Measurements from ENCODE around the gene TNFRSF8. TPM values are rescaled to one million over a fixed set of nuclear protein-coding genes. Genes with fewer than 3 reads are reported as not detected.

TNFRSF8 gene
- total and polyA plus RNA-seq, 2 donors (not counting 1 experiment from before 2014, with no cell fraction given): 0.36 to 0.57 TPM

- Histone ChIP-seq H4K20me1 (ENCODE audit: control insufficient read depth, insufficient read depth, low read length, poor library complexity, severe bottlenecking) (no peaks in the 10 kb centered on the region), H3K4me2 (replicated peaks; ENCODE audit: low read depth, low read length, poor library complexity, severe bottlenecking) (no peak overlapping the region), H3K9ac (ENCODE audit: low read length) (no peak overlapping the region), H2AFZ (ENCODE audit: insufficient read depth, low read depth, low read length, poor library complexity, severe bottlenecking) (no peak overlapping the region), H3K27ac (ENCODE audit: low read length in 2 of 2) (no peak overlapping the region), H3K9me3 (ENCODE audit: control extremely low read depth in 1 of 3, control insufficient read depth in 2 of 3, insufficient read depth in 1 of 3, low read length in 2 of 3) (peaks cover 0 to 10% (median 0%) of the 10 kb centered on the region in 3 donors), H3K4me3 (ENCODE audit: control extremely low read depth in 1 of 5, extremely low read depth in 1 of 5, insufficient read depth in 1 of 5, low read depth in 2 of 5, low read length in 4 of 5) (no peak overlapping the region), H3K4me1 (ENCODE audit: control insufficient read depth in 2 of 2, insufficient read depth in 2 of 2, low read length in 2 of 2) (peaks cover 11 to 27% of the 10 kb centered on the region in 2 donors), H3K27me3 (replicated peaks in 1 of 4; ENCODE audit: control extremely low read depth in 1 of 4, control insufficient read depth in 3 of 4, insufficient read depth in 4 of 4, low read length in 3 of 4) (peaks cover 0 to 4% (median under 1%) of the 10 kb centered on the region in 4 experiments), H3K36me3 (replicated peaks in 1 of 2; ENCODE audit: control extremely low read depth in 1 of 2, control insufficient read depth in 1 of 2, extremely low read depth in 1 of 2, insufficient read depth in 2 of 2, low read length in 1 of 2) (no peaks in the 10 kb centered on the region), H3K79me2 (ENCODE audit: control insufficient read depth, insufficient read depth, low read length) (no peaks in the 10 kb centered on the region)
- ATAC-seq (ENCODE audit: low read depth): no peak
- no peak for DNase-seq
- no peak overlapping the region for H3K27ac Mint-ChIP-seq
- H3K27me3 Mint-ChIP-seq: peaks cover 4% of the 10 kb centered on the region
- ChIA-PET POLR2A (no interaction called here), CTCF (interaction anchor here (0.6 kb wide), 1 partner anchor 11 kb away, joined by 3 read pairs; no protein-coding TSS in a partner anchor)
- 91% methylated on average over 9 of the region's 9 CpGs for WGBS (ENCODE audit: insufficient coverage)
- TF ChIP-seq CTCF (IDR thresholded peaks at IDR 0.05) (no peak), EZH2 (IDR thresholded peaks at IDR 0.05; ENCODE audit: borderline replicate concordance, insufficient read depth, low read depth, low read length, poor library complexity, severe bottlenecking) (no peak)
- no peaks in the 10 kb centered on the region for H3K9me3 Mint-ChIP-seq (ENCODE audit: insufficient read depth)
- intact Hi-C loops (cut with micrococcal nuclease): loop anchor here (5.0 kb wide), 2 partner anchors 34 to 94 kb away; partner anchors contain the start of gene MFN2
- H3K4me1 Mint-ChIP-seq: peaks cover 23% of the 10 kb centered on the region
- H3K4me3 Mint-ChIP-seq: no peak overlapping the region
These were observed 13.4 kb downstream of the TNFRSF8 start for GRCh38 chr1:12076425-12077005.

- Histone ChIP-seq H3K9ac (ENCODE audit: low read length) (peak overlapping the region; percentile 22), H4K20me1 (ENCODE audit: control insufficient read depth, insufficient read depth, low read length, poor library complexity, severe bottlenecking) (no peaks in the 10 kb centered on the region), H3K36me3 (replicated peaks in 1 of 2; ENCODE audit: control extremely low read depth in 1 of 2, control insufficient read depth in 1 of 2, extremely low read depth in 1 of 2, insufficient read depth in 2 of 2, low read length in 1 of 2) (no peaks in the 10 kb centered on the region), H3K27me3 (replicated peaks in 1 of 4; ENCODE audit: control extremely low read depth in 1 of 4, control insufficient read depth in 3 of 4, insufficient read depth in 4 of 4, low read length in 3 of 4) (peaks cover 0 to 4% (median under 1%) of the 10 kb centered on the region in 4 experiments), H2AFZ (ENCODE audit: insufficient read depth, low read depth, low read length, poor library complexity, severe bottlenecking) (peak overlapping the region; percentile 32), H3K4me2 (replicated peaks; ENCODE audit: low read depth, low read length, poor library complexity, severe bottlenecking) (peak overlapping the region; percentile 65), H3K79me2 (ENCODE audit: control insufficient read depth, insufficient read depth, low read length) (no peaks in the 10 kb centered on the region), H3K9me3 (ENCODE audit: control extremely low read depth in 1 of 3, control insufficient read depth in 2 of 3, insufficient read depth in 1 of 3, low read length in 2 of 3) (peaks cover 1 to 23% (median 6%) of the 10 kb centered on the region in 3 donors), H3K27ac (ENCODE audit: low read length in 2 of 2) (peak overlapping the region; percentile 3 to 18), H3K4me3 (ENCODE audit: control extremely low read depth in 1 of 5, extremely low read depth in 1 of 5, insufficient read depth in 1 of 5, low read depth in 2 of 5, low read length in 4 of 5) (peak overlapping the region in 4 of 5 experiments; percentile 1 to 28 (median 15)), H3K4me1 (ENCODE audit: control insufficient read depth in 2 of 2, insufficient read depth in 2 of 2, low read length in 2 of 2) (peaks cover 15 to 32% of the 10 kb centered on the region in 2 donors)
- no peak for DNase-seq
- H3K4me1 Mint-ChIP-seq: peaks cover 30% of the 10 kb centered on the region
- WGBS (ENCODE audit: insufficient coverage): 77% methylated on average over 5 of the region's 7 CpGs
- intact Hi-C loops (cut with micrococcal nuclease): loop anchor here (5.0 kb wide), 2 partner anchors 36 to 96 kb away; partner anchors contain the start of gene MFN2
- peak overlapping the region; percentile 69 for H3K27ac Mint-ChIP-seq
- POLR2A ChIA-PET: interaction anchor here (1.5 to 3.0 kb wide), 5 partner anchors 10 to 170 kb away, joined by 5 to 19 read pairs (median 16); partner anchors contain the start of gene MIIP
- H3K27me3 Mint-ChIP-seq: peaks cover 4% of the 10 kb centered on the region
- peak overlapping the region; percentile 79 for H3K4me3 Mint-ChIP-seq
- TF ChIP-seq EZH2 (IDR thresholded peaks at IDR 0.05; ENCODE audit: borderline replicate concordance, insufficient read depth, low read depth, low read length, poor library complexity, severe bottlenecking) (no peak), CTCF (IDR thresholded peaks at IDR 0.05) (no peak)
- peak; percentile 13 for ATAC-seq (ENCODE audit: low read depth)
- peaks cover 4% of the 10 kb centered on the region for H3K9me3 Mint-ChIP-seq (ENCODE audit: insufficient read depth)
- CTCF ChIA-PET: interaction anchor here (0.9 to 4.3 kb wide), 15 partner anchors 9 to 73 kb away, joined by 3 to 41 read pairs (median 5); partner anchors contain the start of gene TNFRSF8
These were observed 15.5 kb downstream of the TNFRSF8 start for GRCh38 chr1:12078575-12078937.
